HG03039 (cell line): ENCODE results near the gene SFTA2.
"Not testable (repeated sequence)": the region's sequence is repeated elsewhere in the genome, so short reads cannot be mapped to it uniquely, and the experiment has no call there.

Experiments used
- ATAC-seq: cut with Tn5 transposase; IDR thresholded peaks from one replicate; pipeline ENCODE4 v1.9.1; 2021; ENCODE audit warnings: mild to moderate bottlenecking, moderate library complexity; ENCODE audit not compliant: unreplicated experiment

The SFTA2 gene

GRCh38 chr6:30914076-30914853 is 17.7 kb downstream of the SFTA2 start, which contains the start of gene VARS2:
Gene VARS2 (plus strand): TSS chr6:30914238. CDS start chr6:30914837, 599 bp downstream.
- ATAC-seq, result peak; percentile 83

GRCh38 chr6:30913721-30914075 is 18.3 kb downstream of the SFTA2 start:
- ATAC-seq, result peak; percentile 2

GRCh38 chr6:30912746-30913520 is 19.0 kb downstream of the SFTA2 start:
- ATAC-seq, result no peak

GRCh38 chr6:30910473-30910872 is 21.5 kb downstream of the SFTA2 start:
- ATAC-seq, result not testable (repeated sequence)

- no peak for ATAC-seq
These were observed 23.3 kb downstream of the SFTA2 start for GRCh38 chr6:30908700-30909099.

- ATAC-seq, result peak; percentile 88
These were observed 24.0 kb downstream of the SFTA2 start, which contains the start of gene GTF2H4 for GRCh38 chr6:30907758-30908591. Gene GTF2H4 (plus strand): TSS chr6:30908207.

- ATAC-seq, result not testable (repeated sequence)
These were observed 24.6 kb downstream of the SFTA2 start for GRCh38 chr6:30907290-30907757.

- no peak for ATAC-seq
These were observed 28.7 kb downstream of the SFTA2 start for GRCh38 chr6:30903236-30903635.

- ATAC-seq, result no peak
These were observed 29.3 kb downstream of the SFTA2 start for GRCh38 chr6:30902709-30903108.

- ATAC-seq, result not testable (repeated sequence)
These were observed 29.8 kb downstream of the SFTA2 start for GRCh38 chr6:30902196-30902595.

GRCh38 chr6:30901436-30901835 is 30.5 kb downstream of the SFTA2 start:
- ATAC-seq, result no peak

GRCh38 chr6:30900863-30901417 is 31.0 kb downstream of the SFTA2 start:
- ATAC-seq, result no peak

- ATAC-seq, result no peak
These were observed 33.1 kb downstream of the SFTA2 start for GRCh38 chr6:30898750-30899360.

- ATAC-seq, result no peak
These were observed 34.1 kb downstream of the SFTA2 start for GRCh38 chr6:30897882-30898281.

- no peak for ATAC-seq
These were observed 35.4 kb downstream of the SFTA2 start for GRCh38 chr6:30896541-30896940.

- no peak for ATAC-seq
These were observed 36.6 kb downstream of the SFTA2 start for GRCh38 chr6:30895343-30895742.

- no peak for ATAC-seq
These were observed 37.0 kb downstream of the SFTA2 start for GRCh38 chr6:30894935-30895334.

GRCh38 chr6:30894381-30894780 is 37.6 kb downstream of the SFTA2 start:
- no peak for ATAC-seq

GRCh38 chr6:30893666-30894065 is 38.3 kb downstream of the SFTA2 start:
- no peak for ATAC-seq

- ATAC-seq, result no peak
These were observed 38.9 kb downstream of the SFTA2 start for GRCh38 chr6:30893001-30893591.
